ENCODE data around the gene TNS3. TPM values are rescaled to one million over a fixed set of nuclear protein-coding genes. Genes with fewer than 3 reads are reported as not detected.

The TNS3 gene
- polyA plus RNA-seq, 2 donors: 2.7 to 3.4 TPM

DNA sequence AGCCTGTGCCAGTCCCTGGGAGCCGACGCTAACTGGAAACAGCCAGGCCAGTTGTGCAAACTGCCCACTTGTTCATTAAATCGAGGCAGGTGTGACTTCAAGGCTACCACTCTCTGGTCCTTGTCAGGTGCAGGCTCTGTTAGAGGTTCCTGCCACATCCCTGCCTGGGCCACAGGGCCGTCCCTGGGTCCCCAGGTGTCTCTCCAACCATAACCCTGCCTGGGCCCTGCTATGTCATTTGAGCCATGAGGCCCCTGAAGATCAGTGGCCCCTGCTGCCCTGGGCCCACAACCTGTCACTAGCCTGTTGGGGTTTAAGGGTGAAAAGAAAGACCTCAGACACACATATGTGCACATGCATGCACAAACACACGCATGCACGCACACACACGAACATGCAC lies 326.9 kb downstream of the TNS3 start:
- Histone ChIP-seq H3K27ac (ENCODE audit: low read depth in 2 of 2, low read length in 1 of 2) (no peak overlapping the region), H3K9me3 (ENCODE audit: control insufficient read depth in 2 of 2, insufficient read depth in 1 of 2, low read depth in 1 of 2, low read length in 1 of 2) (no peaks in the 10 kb centered on the region), H3K4me3 (ENCODE audit: low read depth in 1 of 2, low read length in 2 of 2) (no peak overlapping the region), H3K27me3 (ENCODE audit: control insufficient read depth in 1 of 2, insufficient read depth in 2 of 2, low read length in 2 of 2) (no peaks in the 10 kb centered on the region), H3K4me1 (ENCODE audit: control insufficient read depth in 2 of 2, insufficient read depth in 2 of 2, low read length in 1 of 2) (peaks cover 0 to 4% of the 10 kb centered on the region in 2 donors), H3K36me3 (ENCODE audit: control insufficient read depth in 2 of 2, insufficient read depth in 2 of 2, low read length in 1 of 2) (no peaks in the 10 kb centered on the region)
- WGBS, 2 donors: 77 to 79% methylated on average over 7 of the region's 7 CpGs

DNA sequence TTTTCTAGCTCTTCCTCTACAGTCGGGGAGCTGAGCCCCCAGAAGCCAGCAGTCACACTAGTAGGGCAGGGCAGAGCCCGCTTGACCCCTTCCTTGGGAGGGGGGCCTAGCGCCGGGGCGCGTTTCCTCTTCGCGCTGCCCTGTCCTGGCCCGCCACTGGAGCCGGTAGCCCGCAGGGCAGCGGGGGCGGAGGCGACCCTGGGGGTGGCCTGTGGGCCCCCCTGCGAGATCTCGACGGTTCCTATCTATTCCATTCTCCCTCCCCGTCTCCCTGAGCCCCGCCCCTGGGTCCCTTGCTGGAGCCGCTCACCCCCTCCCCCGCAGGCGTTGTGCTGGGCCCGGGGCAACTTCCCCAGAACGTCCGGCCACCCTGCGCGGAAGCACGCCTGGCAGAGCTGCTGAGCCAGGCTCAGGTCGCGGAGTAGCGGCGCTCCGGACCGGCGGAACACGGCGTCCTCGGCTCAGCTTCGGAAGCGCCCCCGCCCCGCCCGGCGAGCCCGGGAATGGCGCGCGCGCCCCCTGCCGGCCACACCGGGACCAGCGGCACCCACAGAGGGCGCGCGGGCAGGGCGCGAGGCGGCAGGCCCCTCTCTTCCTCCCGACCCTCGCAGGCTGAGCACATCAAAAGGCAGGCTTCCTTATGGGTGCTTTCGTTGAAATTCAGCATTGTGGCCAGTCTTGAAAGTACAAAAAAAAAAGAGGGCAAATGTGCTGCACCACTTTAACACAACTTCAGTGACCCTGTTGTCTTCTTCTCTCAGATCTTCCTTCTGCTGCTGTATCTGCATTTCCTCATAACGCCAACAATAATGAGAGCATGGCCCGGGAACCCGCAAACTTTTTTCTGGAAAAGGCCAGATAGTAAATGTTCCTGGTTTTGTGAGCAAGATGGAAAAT lies 327.6 kb downstream of the TNS3 start:
- Histone ChIP-seq H3K27ac (ENCODE audit: low read depth in 2 of 2, low read length in 1 of 2) (peak overlapping the region; percentile 57 to 60), H3K9me3 (ENCODE audit: control insufficient read depth in 2 of 2, insufficient read depth in 1 of 2, low read depth in 1 of 2, low read length in 1 of 2) (no peaks in the 10 kb centered on the region), H3K4me1 (ENCODE audit: control insufficient read depth in 2 of 2, insufficient read depth in 2 of 2, low read length in 1 of 2) (peaks cover 0 to 4% of the 10 kb centered on the region in 2 donors), H3K27me3 (ENCODE audit: control insufficient read depth in 1 of 2, insufficient read depth in 2 of 2, low read length in 2 of 2) (no peaks in the 10 kb centered on the region), H3K4me3 (ENCODE audit: low read depth in 1 of 2, low read length in 2 of 2) (peak overlapping the region; percentile 40 to 53), H3K36me3 (ENCODE audit: control insufficient read depth in 2 of 2, insufficient read depth in 2 of 2, low read length in 1 of 2) (no peaks in the 10 kb centered on the region)
- 2 to 3% methylated on average over 57 to 64 of the region's 64 CpGs for WGBS, 2 donors

DNA sequence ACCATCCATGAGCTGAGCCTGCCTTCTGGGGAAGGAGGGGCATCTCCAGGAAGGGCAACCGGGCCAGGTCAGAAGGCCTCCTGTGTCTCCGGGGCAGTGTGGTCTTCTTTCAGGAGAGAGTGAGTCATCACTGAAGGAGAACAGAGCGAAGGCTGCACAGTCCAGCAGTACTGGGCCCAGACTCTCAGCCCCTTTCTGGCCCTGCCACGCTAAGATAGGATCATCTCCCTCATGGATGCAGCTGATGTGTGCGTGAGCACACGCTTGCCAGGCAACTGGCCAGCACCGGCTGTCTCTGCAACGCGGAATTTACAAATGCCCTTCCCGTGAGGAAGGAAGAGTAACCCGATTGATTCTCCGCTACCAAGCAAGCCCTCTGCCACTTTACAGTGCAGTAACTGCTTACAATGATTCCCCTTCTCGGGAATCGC lies 328.2 kb downstream of the TNS3 start:
- Histone ChIP-seq H3K27me3 (ENCODE audit: control insufficient read depth in 1 of 2, insufficient read depth in 2 of 2, low read length in 2 of 2) (no peaks in the 10 kb centered on the region), H3K9me3 (ENCODE audit: control insufficient read depth in 2 of 2, insufficient read depth in 1 of 2, low read depth in 1 of 2, low read length in 1 of 2) (no peaks in the 10 kb centered on the region), H3K4me3 (ENCODE audit: low read depth in 1 of 2, low read length in 2 of 2) (peak overlapping the region; percentile 40 to 53), H3K27ac (ENCODE audit: low read depth in 2 of 2, low read length in 1 of 2) (peak overlapping the region; percentile 57 to 60), H3K36me3 (ENCODE audit: control insufficient read depth in 2 of 2, insufficient read depth in 2 of 2, low read length in 1 of 2) (no peaks in the 10 kb centered on the region), H3K4me1 (ENCODE audit: control insufficient read depth in 2 of 2, insufficient read depth in 2 of 2, low read length in 1 of 2) (peaks cover 0 to 4% of the 10 kb centered on the region in 2 donors)
- 5 to 8% methylated on average over 14 of the region's 14 CpGs for WGBS, 2 donors

DNA sequence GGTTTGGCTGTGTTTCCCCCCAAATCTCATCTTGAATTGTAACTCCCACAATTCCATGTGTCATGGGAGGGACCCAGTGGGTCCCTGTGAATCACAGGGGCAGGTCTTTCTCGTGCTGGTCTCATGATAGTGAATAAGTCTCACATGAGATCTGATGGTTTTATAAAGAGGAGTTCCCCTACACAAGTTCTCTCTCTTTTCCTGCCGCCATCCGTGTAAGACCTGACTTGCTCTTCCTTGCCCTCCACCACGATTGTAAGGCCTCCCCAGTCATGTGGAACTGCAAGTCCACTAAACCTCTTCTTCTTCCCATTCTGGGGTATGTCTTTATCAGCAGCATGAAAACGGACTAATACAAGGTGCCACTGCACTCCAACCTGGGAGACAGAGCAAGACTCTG lies 329.2 kb downstream of the TNS3 start:
- no peaks in the 10 kb centered on the region for H3K36me3 ChIP-seq (ENCODE audit: control insufficient read depth in 2 of 2, insufficient read depth in 2 of 2, low read length in 1 of 2)
- no peak overlapping the region for H3K4me3 ChIP-seq (ENCODE audit: low read depth in 1 of 2, low read length in 2 of 2)
- no peaks in the 10 kb centered on the region for H3K9me3 ChIP-seq (ENCODE audit: control insufficient read depth in 2 of 2, insufficient read depth in 1 of 2, low read depth in 1 of 2, low read length in 1 of 2)
- no peaks in the 10 kb centered on the region for H3K27me3 ChIP-seq (ENCODE audit: control insufficient read depth in 1 of 2, insufficient read depth in 2 of 2, low read length in 2 of 2)
- peaks cover 0 to 4% of the 10 kb centered on the region in 2 donors for H3K4me1 ChIP-seq (ENCODE audit: control insufficient read depth in 2 of 2, insufficient read depth in 2 of 2, low read length in 1 of 2)
- H3K27ac ChIP-seq (ENCODE audit: low read depth in 2 of 2, low read length in 1 of 2): no peak overlapping the region
- 92 to 94% methylated on average over 5 of the region's 5 CpGs for WGBS, 2 donors

DNA sequence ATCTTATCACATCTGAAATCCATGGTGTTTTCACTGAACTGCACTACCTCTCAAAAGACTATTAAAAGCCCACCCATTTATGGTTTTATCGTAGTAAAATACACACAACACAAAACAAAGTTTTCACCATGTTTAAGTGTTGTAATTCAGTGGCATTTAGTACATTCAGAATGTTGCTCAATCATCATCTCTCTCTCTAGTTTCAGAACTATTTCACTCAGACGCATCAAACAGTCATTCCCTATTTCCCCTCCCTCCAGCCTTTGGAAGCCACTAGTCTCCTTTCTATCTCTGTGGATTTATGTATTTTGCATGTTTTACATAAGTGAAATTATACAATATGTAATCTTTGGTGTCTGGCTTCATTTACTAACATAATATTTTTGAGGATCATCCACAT lies 332.6 kb downstream of the TNS3 start:
- Histone ChIP-seq H3K4me3 (ENCODE audit: low read depth in 1 of 2, low read length in 2 of 2) (no peak overlapping the region), H3K9me3 (ENCODE audit: control insufficient read depth in 2 of 2, insufficient read depth in 1 of 2, low read depth in 1 of 2, low read length in 1 of 2) (no peaks in the 10 kb centered on the region), H3K27ac (ENCODE audit: low read depth in 2 of 2, low read length in 1 of 2) (no peak overlapping the region), H3K36me3 (ENCODE audit: control insufficient read depth in 2 of 2, insufficient read depth in 2 of 2, low read length in 1 of 2) (no peaks in the 10 kb centered on the region), H3K27me3 (ENCODE audit: control insufficient read depth in 1 of 2, insufficient read depth in 2 of 2, low read length in 2 of 2) (no peaks in the 10 kb centered on the region), H3K4me1 (ENCODE audit: control insufficient read depth in 2 of 2, insufficient read depth in 2 of 2, low read length in 1 of 2) (no peaks in the 10 kb centered on the region)
- WGBS, 2 donors: 92 to 93% methylated on average over 2 of the region's 2 CpGs

DNA sequence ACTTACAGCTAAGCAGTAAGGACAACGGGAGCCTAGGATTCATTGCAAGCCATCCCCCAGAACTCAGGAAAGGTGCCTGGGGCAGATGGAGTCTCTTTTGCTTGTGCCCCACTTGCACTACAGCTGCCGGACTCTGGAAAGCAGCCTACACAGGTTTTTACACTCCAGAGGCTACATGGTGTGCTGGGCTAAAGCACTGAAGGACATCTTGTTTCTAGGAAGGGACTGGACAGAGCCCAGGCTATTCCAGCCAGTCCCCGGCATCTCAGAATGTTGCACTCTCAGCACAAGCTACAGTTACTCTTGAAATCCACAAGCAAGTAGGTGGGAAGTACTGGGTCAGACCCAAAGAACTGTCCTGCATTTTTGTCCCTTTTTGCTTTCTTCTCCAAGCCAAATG lies 333.1 kb downstream of the TNS3 start:
- 81 to 87% methylated on average over 3 of the region's 3 CpGs for WGBS, 2 donors
- H3K27me3 ChIP-seq (ENCODE audit: control insufficient read depth in 1 of 2, insufficient read depth in 2 of 2, low read length in 2 of 2): no peaks in the 10 kb centered on the region
- H3K4me3 ChIP-seq (ENCODE audit: low read depth in 1 of 2, low read length in 2 of 2): no peak overlapping the region
- no peaks in the 10 kb centered on the region for H3K4me1 ChIP-seq (ENCODE audit: control insufficient read depth in 2 of 2, insufficient read depth in 2 of 2, low read length in 1 of 2)
- H3K9me3 ChIP-seq (ENCODE audit: control insufficient read depth in 2 of 2, insufficient read depth in 1 of 2, low read depth in 1 of 2, low read length in 1 of 2): no peaks in the 10 kb centered on the region
- H3K36me3 ChIP-seq (ENCODE audit: control insufficient read depth in 2 of 2, insufficient read depth in 2 of 2, low read length in 1 of 2): no peaks in the 10 kb centered on the region
- no peak overlapping the region for H3K27ac ChIP-seq (ENCODE audit: low read depth in 2 of 2, low read length in 1 of 2)

DNA sequence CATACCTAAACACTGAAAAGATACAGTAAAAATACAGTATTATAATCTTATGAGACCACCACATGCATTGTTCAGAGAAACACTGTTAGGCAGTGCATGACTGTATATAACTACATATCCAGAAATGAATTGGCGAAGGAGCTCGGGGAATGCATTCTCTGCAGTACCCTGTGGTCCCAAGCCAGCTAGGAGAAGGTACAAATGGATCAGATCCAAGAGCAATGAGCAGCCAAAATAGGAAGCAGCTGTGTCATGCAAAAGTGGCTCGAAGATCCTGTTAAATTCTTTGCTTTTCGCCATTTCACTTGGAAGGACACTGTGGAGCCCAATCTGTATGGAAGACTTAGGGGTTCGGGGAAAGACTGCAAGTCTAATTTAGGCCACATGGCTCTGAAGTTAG lies 334.8 kb downstream of the TNS3 start:
- H3K4me3 ChIP-seq (ENCODE audit: low read depth in 1 of 2, low read length in 2 of 2): no peak overlapping the region
- H3K27ac ChIP-seq (ENCODE audit: low read depth in 2 of 2, low read length in 1 of 2): no peak overlapping the region
- H3K9me3 ChIP-seq (ENCODE audit: control insufficient read depth in 2 of 2, insufficient read depth in 1 of 2, low read depth in 1 of 2, low read length in 1 of 2): no peaks in the 10 kb centered on the region
- H3K36me3 ChIP-seq (ENCODE audit: control insufficient read depth in 2 of 2, insufficient read depth in 2 of 2, low read length in 1 of 2): no peaks in the 10 kb centered on the region
- H3K4me1 ChIP-seq (ENCODE audit: control insufficient read depth in 2 of 2, insufficient read depth in 2 of 2, low read length in 1 of 2): no peaks in the 10 kb centered on the region
- no peaks in the 10 kb centered on the region for H3K27me3 ChIP-seq (ENCODE audit: control insufficient read depth in 1 of 2, insufficient read depth in 2 of 2, low read length in 2 of 2)
- 66 to 73% methylated on average over 5 of the region's 5 CpGs for WGBS, 2 donors

DNA sequence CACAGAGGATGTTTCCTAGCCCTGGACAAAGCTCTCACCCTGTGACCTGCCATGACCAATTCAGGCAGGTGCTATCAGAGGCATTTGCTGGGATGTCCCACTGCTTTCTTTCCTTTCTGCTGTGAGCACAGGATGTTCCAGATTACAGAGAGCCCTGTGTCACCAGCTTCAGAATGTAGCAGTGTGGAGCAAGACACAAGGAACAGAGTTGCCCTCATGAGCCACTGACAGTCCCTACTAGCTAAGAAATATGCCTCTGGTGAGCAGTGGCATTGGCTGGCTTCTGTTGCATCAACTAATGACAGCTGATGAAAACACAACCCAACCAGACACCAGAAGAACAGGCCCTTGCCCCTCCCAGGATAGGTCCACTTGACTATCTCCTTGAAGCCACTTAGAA lies 337.2 kb downstream of the TNS3 start:
- H3K36me3 ChIP-seq (ENCODE audit: control insufficient read depth in 2 of 2, insufficient read depth in 2 of 2, low read length in 1 of 2): no peaks in the 10 kb centered on the region
- no peaks in the 10 kb centered on the region for H3K4me1 ChIP-seq (ENCODE audit: control insufficient read depth in 2 of 2, insufficient read depth in 2 of 2, low read length in 1 of 2)
- H3K9me3 ChIP-seq (ENCODE audit: control insufficient read depth in 2 of 2, insufficient read depth in 1 of 2, low read depth in 1 of 2, low read length in 1 of 2): no peaks in the 10 kb centered on the region
- no peaks in the 10 kb centered on the region for H3K27me3 ChIP-seq (ENCODE audit: control insufficient read depth in 1 of 2, insufficient read depth in 2 of 2, low read length in 2 of 2)
- no peak overlapping the region for H3K4me3 ChIP-seq (ENCODE audit: low read depth in 1 of 2, low read length in 2 of 2)
- H3K27ac ChIP-seq (ENCODE audit: low read depth in 2 of 2, low read length in 1 of 2): no peak overlapping the region

DNA sequence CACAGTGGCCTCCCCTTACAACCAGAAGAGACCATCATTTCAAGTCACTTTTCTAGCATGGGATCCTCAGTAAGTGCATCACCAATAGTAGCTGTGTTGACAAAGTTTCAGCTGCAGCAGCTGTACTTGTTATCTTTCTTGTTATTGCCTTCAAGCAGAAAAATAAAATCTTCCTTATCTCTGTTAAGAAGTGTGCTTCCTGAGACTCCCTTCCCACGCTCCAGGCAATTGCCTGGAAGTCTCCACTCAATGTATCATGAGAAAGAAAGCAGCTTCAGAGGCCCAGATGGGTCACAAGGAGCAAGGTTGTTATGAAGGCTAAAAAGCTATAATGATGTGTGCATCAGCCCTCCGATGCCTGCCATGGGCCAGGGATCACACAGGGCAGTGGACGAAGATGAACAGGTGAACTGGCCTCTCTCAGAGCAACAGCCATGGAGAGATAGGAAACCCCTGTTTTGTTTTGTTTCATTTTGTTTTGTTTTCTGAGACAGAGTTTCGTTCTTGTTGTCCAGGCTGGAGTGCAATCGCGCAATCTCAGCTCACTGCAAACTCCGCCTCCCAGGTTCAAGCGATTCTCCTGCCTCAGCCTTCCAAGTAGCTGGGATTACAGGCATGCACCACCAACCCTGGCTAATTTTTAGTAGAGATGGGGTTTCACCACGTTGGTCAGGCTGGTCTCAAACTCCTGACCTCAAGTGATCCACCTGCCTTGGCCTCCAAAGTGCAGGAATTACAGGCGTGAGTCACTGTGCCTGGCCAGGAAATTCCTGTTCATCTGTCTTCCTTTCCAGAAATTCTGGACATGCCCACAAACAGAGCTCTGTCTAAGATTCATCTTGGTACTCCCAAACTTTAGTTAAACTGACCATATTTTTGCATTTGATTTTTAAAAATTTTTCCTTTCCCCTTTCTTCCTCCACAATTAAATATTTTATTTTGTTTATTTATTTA lies 340.5 kb downstream of the TNS3 start:
- Histone ChIP-seq H3K9me3 (ENCODE audit: control insufficient read depth in 2 of 2, insufficient read depth in 1 of 2, low read depth in 1 of 2, low read length in 1 of 2) (no peaks in the 10 kb centered on the region), H3K27me3 (ENCODE audit: control insufficient read depth in 1 of 2, insufficient read depth in 2 of 2, low read length in 2 of 2) (no peaks in the 10 kb centered on the region), H3K4me3 (ENCODE audit: low read depth in 1 of 2, low read length in 2 of 2) (no peak overlapping the region), H3K36me3 (ENCODE audit: control insufficient read depth in 2 of 2, insufficient read depth in 2 of 2, low read length in 1 of 2) (no peaks in the 10 kb centered on the region), H3K27ac (ENCODE audit: low read depth in 2 of 2, low read length in 1 of 2) (no peak overlapping the region), H3K4me1 (ENCODE audit: control insufficient read depth in 2 of 2, insufficient read depth in 2 of 2, low read length in 1 of 2) (no peaks in the 10 kb centered on the region)
- WGBS, 2 donors: 80 to 85% methylated on average over 10 of the region's 10 CpGs

Data from esophagus (tissue), 2 donors.